LNCAP (cell line): ENCODE results near the gene WSB2.

Experiments used
- TF ChIP-seq, protein P1 (sequence below): fragments of 450-650 bp; IDR thresholded peaks from 2 replicates; pipeline ENCODE4 v1.5.1; 2017; ENCODE audit warnings: mild to moderate bottlenecking

WSB2 gene

GRCh38 chr12:118052324-118053070 is 8.5 kb downstream of the WSB2 start:
- TF ChIP-seq, protein P1, sequence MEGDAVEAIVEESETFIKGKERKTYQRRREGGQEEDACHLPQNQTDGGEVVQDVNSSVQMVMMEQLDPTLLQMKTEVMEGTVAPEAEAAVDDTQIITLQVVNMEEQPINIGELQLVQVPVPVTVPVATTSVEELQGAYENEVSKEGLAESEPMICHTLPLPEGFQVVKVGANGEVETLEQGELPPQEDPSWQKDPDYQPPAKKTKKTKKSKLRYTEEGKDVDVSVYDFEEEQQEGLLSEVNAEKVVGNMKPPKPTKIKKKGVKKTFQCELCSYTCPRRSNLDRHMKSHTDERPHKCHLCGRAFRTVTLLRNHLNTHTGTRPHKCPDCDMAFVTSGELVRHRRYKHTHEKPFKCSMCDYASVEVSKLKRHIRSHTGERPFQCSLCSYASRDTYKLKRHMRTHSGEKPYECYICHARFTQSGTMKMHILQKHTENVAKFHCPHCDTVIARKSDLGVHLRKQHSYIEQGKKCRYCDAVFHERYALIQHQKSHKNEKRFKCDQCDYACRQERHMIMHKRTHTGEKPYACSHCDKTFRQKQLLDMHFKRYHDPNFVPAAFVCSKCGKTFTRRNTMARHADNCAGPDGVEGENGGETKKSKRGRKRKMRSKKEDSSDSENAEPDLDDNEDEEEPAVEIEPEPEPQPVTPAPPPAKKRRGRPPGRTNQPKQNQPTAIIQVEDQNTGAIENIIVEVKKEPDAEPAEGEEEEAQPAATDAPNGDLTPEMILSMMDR: no peak

GRCh38 chr12:118050972-118051910 is 9.7 kb downstream of the WSB2 start:
- TF ChIP-seq, protein P1: no peak

DNA sequence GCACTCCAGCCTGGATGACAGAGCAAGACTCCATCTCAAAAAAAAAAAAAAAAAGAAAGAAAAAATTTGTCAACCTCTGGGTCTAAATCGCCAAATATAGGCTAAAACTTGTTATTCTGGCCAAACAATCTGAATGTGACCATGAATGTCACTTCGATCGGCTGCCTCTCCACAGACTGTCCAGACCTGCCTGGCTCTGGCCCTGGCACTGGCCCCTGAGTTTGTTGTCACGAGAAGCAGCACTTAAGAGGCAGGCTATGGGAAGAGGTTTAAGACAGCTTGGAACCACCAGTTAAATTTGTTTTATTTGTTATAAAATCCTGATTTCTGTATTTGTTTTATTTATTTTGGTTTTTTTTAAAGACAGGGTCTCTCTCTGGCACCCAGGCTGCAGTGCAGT is 14.5 kb downstream of the WSB2 start:
- TF ChIP-seq, protein P1: no peak

DNA sequence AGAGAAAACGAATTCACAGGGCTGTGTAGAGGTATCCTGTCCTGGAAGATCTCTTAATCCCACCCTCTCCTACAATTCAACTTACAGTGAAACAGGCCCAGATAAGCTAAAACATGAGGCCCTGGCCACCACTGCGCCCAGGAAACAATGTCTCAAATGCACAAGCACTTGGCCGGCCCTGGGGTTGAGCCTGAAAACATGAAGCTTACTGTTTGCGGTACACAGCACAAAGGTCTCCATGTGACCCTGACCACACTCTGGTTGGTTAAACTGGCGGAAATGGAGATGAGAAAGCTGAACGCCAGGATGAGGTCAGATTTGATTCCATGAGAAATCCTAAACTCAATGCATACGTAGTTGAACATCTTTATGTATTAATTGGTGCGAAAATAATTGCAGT is 16.4 kb downstream of the WSB2 start:
- TF ChIP-seq, protein P1: no peak

- TF ChIP-seq, protein P1: no peak
Measured at GRCh38 chr12:118044075-118044474, 16.9 kb downstream of the WSB2 start.

DNA sequence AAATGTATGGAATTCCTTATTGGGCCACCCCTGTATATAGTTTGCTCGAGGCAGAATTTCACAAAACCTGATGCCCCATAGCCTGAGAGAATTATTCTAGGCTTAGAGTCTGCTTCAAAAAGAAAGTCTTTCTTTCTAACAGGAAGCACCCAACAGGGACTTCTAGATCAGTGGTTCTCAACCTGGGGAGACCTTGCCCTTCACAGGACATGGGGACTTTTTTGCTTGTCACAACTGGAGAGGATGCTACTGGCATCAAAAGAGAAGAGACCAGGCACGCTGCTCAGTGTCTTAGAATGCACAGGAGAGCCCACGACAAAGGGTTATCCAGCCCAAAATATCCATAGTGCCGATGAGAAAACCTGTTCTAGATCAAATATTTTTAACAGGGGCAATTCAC is 18.9 kb downstream of the WSB2 start:
- TF ChIP-seq, protein P1: no peak

- TF ChIP-seq, protein P1: no peak
Measured at GRCh38 chr12:118038137-118038536, 22.8 kb downstream of the WSB2 start.
